H1 (cell line): Measurements from ENCODE around the gene PHF14. TPM values are rescaled to one million over a fixed set of nuclear protein-coding genes. Genes with fewer than 3 reads are reported as not detected.

Experiments used
- CTCF ChIA-PET: fragments of 300-600 bp; sonication (Branson Sonifier 250); formaldehyde crosslinking; loops from one replicate; lab custom pipeline; 2021; ENCODE audit not compliant: partially characterized antibody; lab: Charles Lee
- POLR2A ChIA-PET: fragments of 300-600 bp; sonication (Branson Sonifier 250); formaldehyde crosslinking; loops from one replicate; lab custom pipeline; 2021; ENCODE audit warnings: inconsistent platforms; ENCODE audit not compliant: partially characterized antibody; lab: Charles Lee
- DNase-seq, 2 experiments: peaks; one replicate each; pipeline versions ENCODE4 v3.0.0 to v3.0.0-alpha.2; 2010 to 2022; ENCODE audit warnings: low spot score in 2 of 2, low read depth in 1 of 2, mixed read lengths in 1 of 2
- FAIRE-seq: peaks from 2 replicates; lab custom pipeline; 2011; peaks lifted over from hg19 to GRCh38; lab: Jason Lieb, UNC
- H2AFZ ChIP-seq: 2 replicates; pipeline ENCODE4 v1.8.1; 2012; ENCODE audit warnings: low read length, inconsistent platforms
- H2AK5ac ChIP-seq: 2 replicates; pipeline ENCODE4 v1.6.1; 2013; ENCODE audit warnings: low read depth, low read length
- H2BK120ac ChIP-seq: replicated peaks from 2 replicates; pipeline ENCODE3; 2013; ENCODE audit warnings: low read depth, low read length, inconsistent platforms
- H2BK12ac ChIP-seq: 2 replicates; pipeline ENCODE4 v1.6.1; 2013; ENCODE audit warnings: low read depth, low read length
- H2BK15ac ChIP-seq: 2 replicates; pipeline ENCODE4 v1.6.1; 2013; ENCODE audit warnings: low read length
- H2BK20ac ChIP-seq: 2 replicates; pipeline ENCODE4 v1.6.1; 2013; ENCODE audit warnings: low read length
- H2BK5ac ChIP-seq: 2 replicates; pipeline ENCODE4 v1.6.1; 2013; ENCODE audit warnings: low read depth, low read length
- H3K14ac ChIP-seq: 2 replicates; pipeline ENCODE4 v1.6.1; 2013; ENCODE audit warnings: inconsistent platforms; ENCODE audit not compliant: insufficient read length
- H3K18ac ChIP-seq: 2 replicates; pipeline ENCODE4 v1.6.1; 2013; ENCODE audit warnings: low read length; ENCODE audit errors: extremely low read depth
- H3K23ac ChIP-seq: 2 replicates; pipeline ENCODE4 v1.6.1; 2013; ENCODE audit warnings: inconsistent platforms; ENCODE audit not compliant: insufficient read length
- H3K23me2 ChIP-seq: 2 replicates; pipeline ENCODE4 v1.6.1; 2013; ENCODE audit warnings: low read depth, low read length
- H3K27ac ChIP-seq: 2 replicates; pipeline ENCODE4 v1.6.1; 2011; ENCODE audit warnings: low read depth, low read length, inconsistent platforms
- H3K27me3 ChIP-seq, 4 experiments: replicated peaks in 1 of 4; 1 replicate in 1 of 4; 2 replicates in 3 of 4; pipeline versions ENCODE4 v1.6.1 to v1.8.1; 2011 to 2013; ENCODE audit warnings: low read length in 3 of 4, mild to moderate bottlenecking in 3 of 4, inconsistent platforms in 2 of 4, mixed read lengths in 2 of 4, moderate library complexity in 1 of 4; ENCODE audit not compliant: control insufficient read depth in 3 of 4, insufficient read depth in 3 of 4; ENCODE audit errors: extremely low read depth in 1 of 4
- H3K36me3 ChIP-seq, 4 experiments: 2 replicates each; pipeline versions ENCODE4 v1.6.1 to v1.8.1; 2011 to 2013; ENCODE audit warnings: mild to moderate bottlenecking in 4 of 4, low read length in 3 of 4, moderate library complexity in 2 of 4, control low read depth in 1 of 4, inconsistent platforms in 1 of 4; ENCODE audit not compliant: insufficient read depth in 4 of 4, control insufficient read depth in 2 of 4
- H3K4ac ChIP-seq: replicated peaks from 2 replicates; pipeline ENCODE3; 2013; ENCODE audit warnings: low read length, low read depth, mixed read lengths, inconsistent platforms; ENCODE audit not compliant: insufficient read length
- H3K4me1 ChIP-seq, 4 experiments: replicated peaks in 1 of 4; 1 replicate in 1 of 4; 2 replicates in 3 of 4; pipeline versions ENCODE4 v1.6.1 to v1.8.1; 2011 to 2013; ENCODE audit warnings: low read length in 3 of 4, inconsistent platforms in 2 of 4, mixed read lengths in 1 of 4; ENCODE audit not compliant: insufficient read depth in 4 of 4, control insufficient read depth in 3 of 4
- H3K4me2 ChIP-seq, 2 experiments: 2 replicates each; pipeline versions ENCODE4 v1.6.1 to v1.8.1; 2011 to 2013; ENCODE audit warnings: low read depth in 2 of 2, low read length in 2 of 2, control low read depth in 1 of 2, inconsistent platforms in 1 of 2, mild to moderate bottlenecking in 1 of 2; ENCODE audit not compliant: insufficient read depth in 1 of 2
- H3K4me3 ChIP-seq, 4 experiments: fragments of 200-600, 300-600 bp in 1 of 4; sonication (generic), shearing (Covaris generic), sonication (Bioruptor Twin) in 1 of 4; 2 replicates each; pipeline versions ENCODE4 v1.5.1 to v1.8.1; 2011 to 2016; ENCODE audit warnings: low read length in 4 of 4, low read depth in 3 of 4, control low read depth in 2 of 4, inconsistent platforms in 2 of 4, mild to moderate bottlenecking in 2 of 4, mixed read lengths in 1 of 4, moderate library complexity in 1 of 4; ENCODE audit not compliant: insufficient read depth in 2 of 4; ENCODE audit errors: extremely low read depth in 1 of 4
- H3K56ac ChIP-seq: replicated peaks from 2 replicates; pipeline ENCODE3; 2013; ENCODE audit warnings: low read depth, mild to moderate bottlenecking, mixed read lengths, low read length, inconsistent platforms; ENCODE audit not compliant: insufficient read length
- H3K79me1 ChIP-seq: 2 replicates; pipeline ENCODE4 v1.6.1; 2013; ENCODE audit warnings: low read depth, low read length, control low read depth
- H3K79me2 ChIP-seq, 2 experiments: 2 replicates each; pipeline versions ENCODE4 v1.6.1 to v1.8.1; 2012 to 2013; ENCODE audit warnings: low read length in 2 of 2, mild to moderate bottlenecking in 2 of 2, inconsistent platforms in 1 of 2; ENCODE audit not compliant: insufficient read depth in 2 of 2, control insufficient read depth in 1 of 2
- H3K9ac ChIP-seq, 4 experiments: replicated peaks in 1 of 4; 1 replicate in 1 of 4; 2 replicates in 3 of 4; pipeline versions ENCODE4 v1.6.1 to v1.8.1; 2011 to 2013; ENCODE audit warnings: low read depth in 3 of 4, low read length in 3 of 4, control low read depth in 2 of 4, mild to moderate bottlenecking in 2 of 4, moderate library complexity in 2 of 4, inconsistent platforms in 1 of 4; ENCODE audit errors: extremely low read depth in 1 of 4
- H3K9me3 ChIP-seq, 2 experiments: 2 replicates each; pipeline versions ENCODE4 v1.6.1 to v1.8.1; 2012 to 2013; ENCODE audit warnings: mild to moderate bottlenecking in 2 of 2, moderate library complexity in 2 of 2, control low read depth in 1 of 2, inconsistent platforms in 1 of 2, low read depth in 1 of 2, low read length in 1 of 2, mixed read lengths in 1 of 2; ENCODE audit not compliant: insufficient read depth in 2 of 2
- H4K20me1 ChIP-seq, 2 experiments: replicated peaks in 1 of 2; 2 replicates each; pipeline versions ENCODE3 to v1.8.1; 2011 to 2013; ENCODE audit warnings: inconsistent platforms in 2 of 2, low read length in 2 of 2, mild to moderate bottlenecking in 1 of 2; ENCODE audit not compliant: insufficient read depth in 2 of 2, control insufficient read depth in 1 of 2
- H4K5ac ChIP-seq: 2 replicates; pipeline ENCODE4 v1.6.1; 2013; ENCODE audit warnings: low read length, low read depth, mixed read lengths, inconsistent platforms; ENCODE audit not compliant: insufficient read length
- H4K8ac ChIP-seq: 2 replicates; pipeline ENCODE4 v1.8.0; 2013; ENCODE audit warnings: mild to moderate bottlenecking, moderate library complexity, low read length, inconsistent platforms; ENCODE audit not compliant: insufficient read depth; ENCODE audit errors: extremely low read depth
- H4K91ac ChIP-seq: replicated peaks from 2 replicates; pipeline ENCODE3; 2013; ENCODE audit warnings: low read length, mixed read lengths, inconsistent platforms; ENCODE audit not compliant: insufficient read length
- ZNF274 ChIP-seq: IDR thresholded peaks from 2 replicates; pipeline ENCODE4 v1.7.0; 2012; ENCODE audit warnings: low read length, borderline replicate concordance; ENCODE audit errors: extremely low read depth
- WGBS, 2 experiments: shearing (Covaris generic) in 1 of 2; methylation state at CpG; one replicate each; pipeline versions ENCODE4 v1.1.6 to v1.1.7; 2013 to 2015; ENCODE audit warnings: low lambda C conversion rate in 2 of 2, mixed read lengths in 2 of 2, inconsistent platforms in 1 of 2, low coverage in 1 of 2, missing lambda C conversion rate in 1 of 2; ENCODE audit not compliant: insufficient replicate concordance in 2 of 2, insufficient coverage in 1 of 2, insufficient read length in 1 of 2; ENCODE audit errors: extremely low coverage in 1 of 2, missing lambda C conversion rate in 1 of 2; 5-methylcytosine and 5-hydroxymethylcytosine counted together
- polyA plus RNA-seq, 7 experiments: library from polyadenylated mRNA; depleted of rRNA in 3 of 7; stranded (reverse) in 5 of 7; unstranded in 2 of 7; fragments of >200 nt in 5 of 7; fragments of 200-250 nt in 2 of 7; gene quantifications; 1 replicate in 5 of 7; 2 replicates in 1 of 7; 4 replicates in 1 of 7; pipeline versions ENCODE4 v1.2.1 to v1.2.3, GENCODE V29; 2011 to 2013; ENCODE audit warnings: missing spikeins in 2 of 7, mixed read lengths in 2 of 7
- total RNA-seq: library from RNA; stranded (reverse); fragmentation: NEBNext Ultra II Directional; extraction: Animal tissue kit (Norgen Biotek cat#: 25700); gene quantifications from 2 replicates; pipeline ENCODE4 v1.2.1, GENCODE V29; 2021

Gene PHF14
- total and polyA plus RNA-seq, 2 of the 8 experiments (the other 6 are each of a cell fraction or from before 2014, with no cell fraction given): 17.9 to 70.6 TPM

DNA sequence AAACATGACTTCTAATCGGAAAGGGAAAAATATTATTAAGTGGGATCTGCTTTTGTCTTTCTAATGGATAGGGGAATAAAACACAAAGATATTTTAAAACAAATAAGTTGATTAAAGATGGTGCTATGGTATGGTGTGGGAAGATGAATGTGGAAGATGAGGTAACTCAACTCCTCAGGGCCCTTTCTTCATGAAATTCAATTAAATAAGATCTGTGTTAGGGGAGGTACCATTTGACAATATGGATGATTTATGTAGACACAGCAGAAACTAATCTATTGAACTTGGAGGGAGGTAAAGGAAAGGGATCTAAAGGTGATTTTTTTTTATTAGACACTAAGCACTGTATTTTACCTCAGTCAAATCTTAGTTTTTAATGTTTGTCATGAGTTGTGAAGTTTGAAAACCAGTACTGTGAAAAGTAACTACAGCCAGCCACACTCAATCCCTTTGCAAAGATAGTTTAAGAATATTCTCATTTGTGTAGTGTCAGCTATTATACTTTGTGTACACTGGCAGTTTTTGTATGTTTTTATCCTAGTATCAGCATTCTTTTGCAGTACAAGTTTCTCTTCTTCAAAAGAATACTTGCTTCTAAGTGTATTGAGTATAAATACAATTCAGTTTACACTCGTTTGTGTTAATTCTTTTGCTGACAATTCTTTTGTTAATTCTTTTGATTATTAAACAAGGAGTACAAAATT, 151.3 kb downstream of the PHF14 start:
- Histone ChIP-seq H3K4ac (no peak overlapping the region), H3K23me2 (no peaks in the 10 kb centered on the region; the same call in 1 of the 2 replicates), H3K9ac (no peak overlapping the region), H2BK20ac (no peak overlapping the region), H4K20me1 (no peaks in the 10 kb centered on the region), H3K27ac (no peak overlapping the region), H2AFZ (no peak overlapping the region), H4K91ac (no peak overlapping the region), H3K14ac (no peak overlapping the region), H3K56ac (no peak overlapping the region), H3K23ac (no peak overlapping the region), H2BK15ac (no peak overlapping the region), H4K5ac (no peak overlapping the region), H3K27me3 (no peaks in the 10 kb centered on the region), H3K79me1 (no peaks in the 10 kb centered on the region), H4K8ac (no peak overlapping the region), H3K9me3 (no peaks in the 10 kb centered on the region), H3K79me2 (no peaks in the 10 kb centered on the region), H2AK5ac (no peak overlapping the region), H3K4me1 (no peaks in the 10 kb centered on the region), H2BK120ac (no peak overlapping the region), H3K4me2 (no peak overlapping the region), H3K4me3 (no peak overlapping the region), H3K18ac (no peak overlapping the region), H2BK12ac (no peak overlapping the region), H3K36me3 (no peaks in the 10 kb centered on the region), H2BK5ac (no peak overlapping the region)
- no peak for DNase-seq
- ChIA-PET POLR2A (no interaction called here), CTCF (no interaction called here)
- FAIRE-seq: no peak
- TF ChIP-seq ZNF274: no peak
- WGBS, 2 experiments: 90% methylated on average over 2 of the region's 2 CpGs; no CpG with 5 or more reads in 1 of the 2 experiments
